CD4-positive, alpha-beta T cell treated with Interferon alpha-2 for 1 hour (primary cell): ENCODE results near the gene PPIP5K1.

Experiments
- DNase-seq, 2 donors: peaks; one replicate each; pipeline ENCODE4 v3.0.0-alpha.2; 2020 to 2022

PPIP5K1 gene

DNA sequence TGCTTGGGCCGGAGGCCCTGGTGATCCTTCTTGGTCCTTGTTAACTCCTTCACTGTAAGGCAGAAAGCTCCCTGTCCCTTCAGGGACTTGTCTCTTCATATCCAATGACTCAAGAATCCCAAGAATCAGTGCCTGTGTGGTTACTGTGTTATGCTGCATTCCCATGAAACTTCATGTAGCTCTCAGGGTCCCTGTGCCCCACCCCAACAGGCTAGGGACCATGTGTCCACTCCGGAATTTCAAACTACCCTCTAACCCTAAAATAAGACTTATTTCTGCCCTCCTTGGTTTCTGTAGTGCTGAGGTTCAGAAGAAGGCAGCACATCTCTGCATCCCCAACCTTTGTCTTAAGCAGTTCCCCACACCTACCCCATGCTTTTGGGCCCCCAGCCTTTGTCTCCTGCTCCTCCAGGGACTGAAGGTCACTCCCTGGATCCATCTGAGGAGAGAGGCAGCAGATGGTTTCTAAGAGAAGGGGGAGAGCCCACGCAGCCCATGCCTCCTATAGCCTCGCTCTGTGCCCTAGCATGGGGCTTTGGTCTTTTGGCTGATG lies 73.1 kb downstream of the PPIP5K1 start:
- no peak for DNase-seq

GRCh38 chr15:43516185-43516584 lies 73.8 kb downstream of the PPIP5K1 start:
- DNase-seq: no peak

GRCh38 chr15:43515741-43516140 lies 74.3 kb downstream of the PPIP5K1 start:
- DNase-seq: no peak

DNA sequence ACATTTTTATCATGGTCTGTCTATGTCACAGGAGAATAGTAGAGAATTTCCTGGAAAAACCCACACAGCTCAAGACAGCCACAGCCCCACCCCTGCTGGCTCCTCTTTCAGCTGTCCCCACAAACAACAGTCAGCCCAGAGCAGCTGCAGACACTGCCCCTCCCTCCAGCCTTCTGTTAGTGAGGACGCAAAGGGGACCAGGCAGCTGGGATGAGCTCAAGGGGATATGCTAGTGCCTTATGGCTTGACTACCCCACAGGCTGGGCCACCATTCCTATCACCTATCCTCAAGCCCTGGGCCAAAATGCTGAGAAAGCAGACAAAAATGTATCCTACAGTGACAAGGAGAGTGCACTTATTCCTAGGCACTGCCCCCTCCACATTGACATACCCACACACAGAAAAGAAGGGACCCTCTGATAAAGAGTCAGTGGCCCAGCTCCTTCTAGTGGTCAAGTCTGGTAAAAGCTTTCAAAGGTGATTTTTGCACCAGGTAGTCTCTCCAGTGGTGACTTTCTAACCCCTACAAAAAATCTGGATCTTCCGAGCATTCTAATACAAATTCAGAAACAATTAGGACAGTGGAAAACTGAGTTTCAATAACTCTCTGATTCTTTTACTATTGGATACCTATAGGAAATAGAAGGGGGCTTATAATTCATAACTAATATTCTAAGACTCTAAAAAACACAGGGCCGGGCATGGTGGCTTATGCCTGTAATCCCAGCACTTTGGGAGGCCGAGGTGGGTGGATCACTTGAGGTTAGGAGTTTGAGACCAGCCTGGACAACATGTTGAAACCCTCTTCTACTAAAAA lies 75.6 kb downstream of the PPIP5K1 start:
- DNase-seq: peak in 1 of 2 donors; percentile 55

DNA sequence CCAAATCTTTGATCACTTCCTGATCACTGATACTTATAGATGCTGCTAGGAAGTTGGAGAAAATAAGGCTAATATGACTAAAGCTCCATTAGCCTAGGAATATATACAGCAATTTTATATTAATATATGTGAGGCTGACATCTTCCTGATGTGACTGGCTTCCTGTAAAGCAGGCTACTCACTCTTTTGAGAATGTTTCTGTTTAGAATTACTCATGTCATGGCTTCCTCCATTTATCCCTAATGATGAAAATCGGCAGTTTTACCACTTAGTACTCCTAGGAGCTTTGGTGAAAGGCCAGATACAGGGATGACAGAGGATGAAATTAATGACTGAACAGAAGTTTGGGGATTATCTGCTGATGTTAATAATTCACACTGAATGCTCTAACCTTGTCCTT lies 76.5 kb downstream of the PPIP5K1 start:
- DNase-seq: no peak

- peak in 1 of 2 donors; percentile 33 for DNase-seq
Observed at GRCh38 chr15:43511012-43511885, 78.8 kb downstream of the PPIP5K1 start.

DNA sequence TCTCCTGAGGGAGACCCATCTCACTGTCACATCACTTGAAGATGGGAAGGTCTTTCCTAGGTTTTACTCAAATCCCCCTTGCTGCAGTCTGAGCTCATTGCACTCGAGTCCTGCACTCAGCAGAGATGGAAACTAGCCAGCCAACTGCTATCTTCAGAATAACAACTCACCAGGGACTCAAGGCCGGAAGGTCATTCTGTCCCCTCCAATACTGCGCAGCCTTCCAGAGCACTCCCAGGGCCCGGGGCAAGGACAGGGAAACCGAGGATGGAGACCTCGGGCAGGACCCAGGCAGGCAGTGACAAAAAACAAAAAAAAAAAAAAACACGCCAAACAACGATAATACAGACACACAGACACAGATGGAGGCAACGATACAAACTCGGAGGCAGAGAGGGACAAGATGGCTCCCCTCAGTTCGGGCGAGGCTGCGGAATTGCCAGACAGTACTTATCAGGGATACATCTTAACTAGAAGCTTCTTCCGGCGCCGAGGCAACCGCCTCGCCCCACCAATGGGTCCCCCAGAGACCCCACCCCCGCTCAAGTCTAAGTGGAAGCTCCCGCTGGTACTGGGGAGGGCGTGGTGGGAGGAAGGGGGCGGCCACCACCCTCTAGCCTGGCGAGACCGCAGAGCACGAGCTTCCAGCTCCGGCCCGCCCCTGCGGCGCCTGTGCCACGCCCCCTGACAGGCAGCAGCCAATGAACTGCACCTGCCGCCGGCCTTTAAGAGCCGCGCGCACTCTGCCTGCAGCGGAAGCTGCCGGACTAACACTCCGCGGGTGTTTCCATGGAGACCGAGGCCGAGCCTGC lies 79.6 kb downstream of the PPIP5K1 start:
- peak; percentile 98 to 99 for DNase-seq

- no peak for DNase-seq
Observed at GRCh38 chr15:43509660-43510199, 80.3 kb downstream of the PPIP5K1 start.

GRCh38 chr15:43508991-43509659 lies 80.9 kb downstream of the PPIP5K1 start:
- DNase-seq: no peak

- DNase-seq: no peak
Observed at GRCh38 chr15:43508421-43508820, 81.6 kb downstream of the PPIP5K1 start.

GRCh38 chr15:43505738-43506137 lies 84.3 kb downstream of the PPIP5K1 start:
- no peak for DNase-seq

DNA sequence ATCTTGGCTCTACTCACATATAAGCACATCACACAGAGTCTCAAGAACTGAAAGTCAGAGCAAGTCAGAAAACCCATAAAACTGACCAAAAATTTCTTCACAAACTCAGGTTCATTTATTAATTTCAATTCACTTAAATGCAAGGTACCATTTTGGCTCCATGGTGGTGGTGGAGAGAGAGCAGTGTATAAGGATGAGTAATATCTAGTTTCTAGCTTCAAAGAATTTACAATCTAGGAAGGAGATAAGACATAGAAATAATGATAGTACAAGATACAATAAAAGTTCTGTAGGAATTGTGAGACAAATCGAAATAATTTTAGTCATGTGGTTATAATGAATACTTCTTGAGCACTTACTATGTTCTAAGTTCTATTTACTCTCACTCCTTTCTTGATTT lies 90.4 kb downstream of the PPIP5K1 start:
- no peak for DNase-seq

- no peak for DNase-seq
Observed at GRCh38 chr15:43498990-43499389, 91.0 kb downstream of the PPIP5K1 start.

DNA sequence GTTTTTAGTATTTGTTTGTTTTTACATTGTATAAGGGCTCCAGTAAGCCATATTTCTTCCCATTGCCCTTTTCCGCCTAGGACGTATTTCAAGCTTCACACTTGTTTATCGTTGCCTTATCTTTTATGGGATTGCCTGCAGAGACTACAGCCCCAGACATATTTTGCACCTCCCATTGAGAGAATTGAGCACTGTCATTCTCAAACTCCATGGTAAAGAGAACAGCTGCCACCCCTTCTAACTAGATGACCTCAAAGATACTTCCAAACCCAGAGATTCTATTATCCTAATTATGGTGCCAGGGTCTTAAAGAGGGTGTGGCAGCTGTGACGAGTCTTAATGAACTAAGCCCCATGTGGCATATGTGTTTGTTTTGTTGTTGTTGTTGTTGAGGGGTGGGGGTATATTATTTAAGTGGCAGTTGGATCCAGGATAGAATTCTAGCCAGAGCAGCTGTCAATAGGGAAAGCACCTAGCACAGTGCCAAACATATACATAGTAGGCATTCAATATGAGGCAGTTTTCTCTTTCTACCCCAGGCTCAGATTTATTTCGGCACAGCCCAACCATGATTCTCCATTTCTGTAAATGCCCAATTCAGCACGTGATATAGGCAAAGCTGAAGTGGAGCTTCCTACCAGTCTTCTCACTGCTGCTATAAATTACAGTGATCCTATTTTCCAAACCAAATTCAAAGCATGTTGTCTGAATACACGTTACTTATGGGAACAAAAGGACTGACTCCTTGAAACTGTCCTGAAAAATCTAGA lies 96.1 kb downstream of the PPIP5K1 start:
- no peak for DNase-seq

DNA sequence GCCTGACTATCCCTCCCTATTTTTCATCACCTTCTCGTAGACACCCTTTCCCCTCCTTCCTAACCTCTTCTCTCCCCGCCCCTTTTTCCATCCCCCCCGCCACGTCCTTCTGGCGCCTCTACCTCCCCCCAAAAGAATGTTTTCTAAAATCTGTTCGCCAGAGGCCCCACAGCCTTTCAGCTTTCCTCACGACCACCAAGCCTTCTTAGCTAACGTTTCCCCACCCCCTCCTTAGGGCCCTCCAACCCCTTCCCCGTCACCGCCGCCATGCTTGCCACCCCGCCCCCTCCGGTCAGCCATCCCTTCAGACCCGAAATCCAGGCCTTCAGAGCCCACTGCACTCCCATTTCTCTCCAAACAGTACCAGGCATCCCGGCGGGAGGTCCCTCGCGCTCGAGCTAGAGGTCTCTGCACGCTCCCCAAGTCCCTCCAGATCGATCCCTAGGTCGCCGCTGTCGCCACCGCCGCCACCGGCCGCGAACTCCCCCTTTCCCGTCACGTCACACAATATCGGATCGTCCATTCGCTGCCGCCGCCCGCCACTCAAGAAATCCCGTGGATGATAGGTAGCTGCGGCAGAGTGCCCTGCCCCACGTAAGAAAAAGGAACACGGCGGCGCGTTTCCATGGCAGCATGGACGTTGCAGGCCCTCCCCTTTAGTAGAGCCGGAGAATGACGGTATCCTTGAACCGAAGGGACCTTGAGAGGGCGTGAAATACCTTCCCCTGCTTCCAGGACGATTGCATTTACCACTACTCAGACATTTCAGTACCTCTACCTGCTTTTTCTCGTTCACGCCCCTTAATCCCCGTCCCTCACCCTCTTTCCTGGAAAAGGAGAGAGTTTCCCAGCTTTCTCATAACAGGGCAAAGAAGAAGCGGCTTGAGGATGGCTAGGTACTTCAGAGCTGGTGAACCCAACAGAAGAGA lies 97.1 kb downstream of the PPIP5K1 start, which contains the start of gene TP53BP1:
TSS of gene TP53BP1 (minus strand) at position 484 of the 929 bp plus-strand sequence. CDS start at position 371, 113 bp downstream.
- DNase-seq: peak; percentile 94 to 96

GRCh38 chr15:43492266-43492665 lies 97.7 kb downstream of the PPIP5K1 start:
- DNase-seq: peak in 1 of 2 donors; percentile 9

- DNase-seq: no peak
Observed at GRCh38 chr15:43489191-43489590, 100.8 kb downstream of the PPIP5K1 start.

DNA sequence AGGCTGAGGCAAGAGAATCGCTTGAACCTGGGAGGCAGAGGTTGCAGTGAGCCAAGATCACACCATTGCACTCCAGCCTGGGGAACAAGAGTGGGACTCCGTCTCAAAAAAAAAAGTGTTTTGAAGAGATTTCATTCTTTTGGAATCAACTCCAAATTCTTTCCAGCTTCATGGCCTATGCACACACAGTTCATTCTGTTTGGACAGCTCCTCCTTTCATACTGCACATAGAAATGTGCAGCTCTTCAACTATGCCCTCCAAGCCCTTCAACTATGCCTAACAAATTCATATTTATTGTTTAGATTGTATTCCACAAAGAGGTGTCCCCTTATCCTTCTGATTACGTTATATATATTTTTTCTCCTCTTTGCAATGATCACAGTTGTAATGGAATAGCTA lies 101.2 kb downstream of the PPIP5K1 start:
- DNase-seq: no peak

- no peak for DNase-seq
Observed at GRCh38 chr15:43487271-43487895, 102.6 kb downstream of the PPIP5K1 start.
